ENCODE results near the gene PXDN.

DNA sequence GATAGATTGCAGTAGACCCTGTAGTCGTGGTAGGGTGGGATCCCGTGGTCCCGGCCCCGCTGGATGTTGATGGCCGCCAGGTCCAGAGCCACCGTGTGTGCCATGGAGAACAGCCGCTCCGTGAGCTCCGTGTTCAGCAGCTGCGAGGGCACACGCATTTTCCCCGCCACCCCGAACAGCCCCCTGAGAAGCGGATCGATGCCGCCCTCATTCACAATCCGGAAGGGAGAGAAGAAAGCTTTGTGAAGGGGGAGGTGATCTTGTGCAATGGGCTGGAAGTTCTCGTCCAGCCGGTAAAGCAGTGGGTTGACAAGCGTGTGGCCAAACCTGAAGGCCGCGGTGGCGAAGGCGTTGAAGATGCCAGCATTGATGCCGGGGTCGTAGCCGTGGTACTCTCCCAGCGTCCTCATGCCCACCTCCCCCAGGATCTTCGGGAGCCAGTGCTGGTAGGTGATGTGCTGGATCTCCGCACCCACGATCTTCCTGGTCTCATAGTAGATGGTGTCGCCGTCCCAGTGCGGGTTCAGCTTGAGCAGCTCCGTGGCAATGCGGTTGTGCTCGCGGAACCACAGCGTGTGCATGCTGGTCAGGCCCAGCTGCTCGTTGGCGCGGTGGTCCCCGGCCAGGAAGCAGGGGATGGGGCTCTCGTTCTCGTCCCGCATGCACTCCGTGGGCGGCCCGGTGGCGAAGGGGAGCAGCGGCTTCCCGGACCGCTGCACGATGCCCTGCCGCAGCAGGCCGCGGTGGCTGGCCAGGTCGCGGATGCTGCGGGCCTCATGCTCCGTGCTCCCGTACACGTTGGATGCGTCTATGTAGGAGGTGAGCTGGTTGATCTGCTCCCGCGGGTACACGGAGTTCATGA lies 95.8 kb downstream of the PXDN start:
- TF ChIP-seq, protein P1, sequence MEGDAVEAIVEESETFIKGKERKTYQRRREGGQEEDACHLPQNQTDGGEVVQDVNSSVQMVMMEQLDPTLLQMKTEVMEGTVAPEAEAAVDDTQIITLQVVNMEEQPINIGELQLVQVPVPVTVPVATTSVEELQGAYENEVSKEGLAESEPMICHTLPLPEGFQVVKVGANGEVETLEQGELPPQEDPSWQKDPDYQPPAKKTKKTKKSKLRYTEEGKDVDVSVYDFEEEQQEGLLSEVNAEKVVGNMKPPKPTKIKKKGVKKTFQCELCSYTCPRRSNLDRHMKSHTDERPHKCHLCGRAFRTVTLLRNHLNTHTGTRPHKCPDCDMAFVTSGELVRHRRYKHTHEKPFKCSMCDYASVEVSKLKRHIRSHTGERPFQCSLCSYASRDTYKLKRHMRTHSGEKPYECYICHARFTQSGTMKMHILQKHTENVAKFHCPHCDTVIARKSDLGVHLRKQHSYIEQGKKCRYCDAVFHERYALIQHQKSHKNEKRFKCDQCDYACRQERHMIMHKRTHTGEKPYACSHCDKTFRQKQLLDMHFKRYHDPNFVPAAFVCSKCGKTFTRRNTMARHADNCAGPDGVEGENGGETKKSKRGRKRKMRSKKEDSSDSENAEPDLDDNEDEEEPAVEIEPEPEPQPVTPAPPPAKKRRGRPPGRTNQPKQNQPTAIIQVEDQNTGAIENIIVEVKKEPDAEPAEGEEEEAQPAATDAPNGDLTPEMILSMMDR (IDR thresholded peaks at IDR 0.05; ENCODE audit: borderline replicate concordance, extremely low read depth, low read length, poor library complexity, severe bottlenecking), result no peak
- no peak for TF ChIP-seq EZH2 (IDR thresholded peaks at IDR 0.05; ENCODE audit: borderline replicate concordance, low read depth, low read length, severe bottlenecking)
